Measurements from ENCODE around the gene AMMECR1L. TPM values are rescaled to one million over a fixed set of nuclear protein-coding genes. Genes with fewer than 3 reads are reported as not detected.
"Not testable (repeated sequence)": the region's sequence is repeated elsewhere in the genome, so short reads cannot be mapped to it uniquely, and the experiment has no call there.

The AMMECR1L gene
- total RNA-seq, 4 donors from 2014 or later = 6.3 to 11.8 (median 7.8) TPM

DNA sequence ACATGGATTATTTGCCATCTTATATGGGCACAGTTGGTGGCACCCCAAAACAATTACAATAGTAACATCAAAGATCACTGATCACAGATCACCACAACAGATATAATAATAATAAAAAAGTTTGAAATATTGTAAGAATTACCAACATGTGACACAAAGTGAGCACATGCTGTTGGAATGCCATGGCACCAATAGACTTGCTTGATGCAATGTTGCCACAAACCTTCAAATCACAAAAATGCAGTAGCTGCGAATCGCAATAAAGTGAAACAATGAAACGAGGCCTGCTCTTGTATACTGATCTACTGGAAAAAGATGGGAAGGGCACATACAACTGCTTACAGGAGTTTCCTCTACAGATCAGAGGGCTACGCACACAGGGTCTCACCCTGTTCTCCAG, 32.2 kb upstream of the AMMECR1L start:
- DNase-seq = no peak
- H3K4me1 ChIP-seq = no peaks in the 10 kb centered on the region
- WGBS, 2 donors = 84 to 94% methylated on average over 4 of the region's 4 CpGs
- intact Hi-C loops (cut with DNase I) = no loop called here
- H3K4me3 ChIP-seq = no peak overlapping the region
- TF ChIP-seq POLR2A (IDR thresholded peaks at IDR 0.05) = no peak
- TF ChIP-seq, protein P1, sequence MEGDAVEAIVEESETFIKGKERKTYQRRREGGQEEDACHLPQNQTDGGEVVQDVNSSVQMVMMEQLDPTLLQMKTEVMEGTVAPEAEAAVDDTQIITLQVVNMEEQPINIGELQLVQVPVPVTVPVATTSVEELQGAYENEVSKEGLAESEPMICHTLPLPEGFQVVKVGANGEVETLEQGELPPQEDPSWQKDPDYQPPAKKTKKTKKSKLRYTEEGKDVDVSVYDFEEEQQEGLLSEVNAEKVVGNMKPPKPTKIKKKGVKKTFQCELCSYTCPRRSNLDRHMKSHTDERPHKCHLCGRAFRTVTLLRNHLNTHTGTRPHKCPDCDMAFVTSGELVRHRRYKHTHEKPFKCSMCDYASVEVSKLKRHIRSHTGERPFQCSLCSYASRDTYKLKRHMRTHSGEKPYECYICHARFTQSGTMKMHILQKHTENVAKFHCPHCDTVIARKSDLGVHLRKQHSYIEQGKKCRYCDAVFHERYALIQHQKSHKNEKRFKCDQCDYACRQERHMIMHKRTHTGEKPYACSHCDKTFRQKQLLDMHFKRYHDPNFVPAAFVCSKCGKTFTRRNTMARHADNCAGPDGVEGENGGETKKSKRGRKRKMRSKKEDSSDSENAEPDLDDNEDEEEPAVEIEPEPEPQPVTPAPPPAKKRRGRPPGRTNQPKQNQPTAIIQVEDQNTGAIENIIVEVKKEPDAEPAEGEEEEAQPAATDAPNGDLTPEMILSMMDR (IDR thresholded peaks at IDR 0.05) = no peak
- H3K9me3 ChIP-seq = no peaks in the 10 kb centered on the region
- no peaks in the 10 kb centered on the region for H3K27me3 ChIP-seq
- H3K27ac ChIP-seq = no peak overlapping the region
- H3K36me3 ChIP-seq = no peaks in the 10 kb centered on the region

DNA sequence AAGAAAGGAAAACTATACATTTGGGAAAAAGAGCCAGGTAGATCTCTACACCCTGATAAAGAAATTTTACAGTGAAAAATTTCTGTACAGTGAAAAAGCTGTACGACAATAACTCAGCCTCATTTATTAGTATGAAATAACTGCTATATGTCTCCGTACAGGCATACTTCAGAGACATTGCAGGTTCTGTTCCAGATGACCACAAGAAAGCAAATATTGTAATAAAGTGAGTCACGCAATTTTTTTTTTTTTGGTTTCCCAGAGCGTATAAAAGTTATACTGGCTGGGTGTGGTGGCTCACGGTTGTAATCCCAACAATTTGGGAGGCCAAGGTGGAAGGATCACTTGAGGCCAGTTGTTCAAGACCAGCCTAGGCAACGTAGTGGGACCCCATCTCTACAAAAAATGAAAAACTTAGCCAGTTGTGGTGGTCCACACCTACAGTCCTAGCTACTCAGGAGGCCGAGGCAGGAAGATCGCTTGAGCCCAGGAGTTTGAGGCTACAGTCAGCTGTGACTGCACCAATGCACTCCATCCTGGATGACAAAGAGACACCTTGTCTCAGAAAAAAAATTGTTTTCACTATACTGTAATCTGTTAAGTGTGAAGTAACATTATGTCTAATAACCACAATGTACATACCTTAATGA, 28.2 kb upstream of the AMMECR1L start:
- no peaks in the 10 kb centered on the region for H3K4me1 ChIP-seq
- WGBS, 2 donors = 62 to 87% methylated on average over 8 of the region's 8 CpGs
- H3K4me3 ChIP-seq = no peak overlapping the region
- no peaks in the 10 kb centered on the region for H3K36me3 ChIP-seq
- DNase-seq = no peak
- no peaks in the 10 kb centered on the region for H3K9me3 ChIP-seq
- intact Hi-C loops (cut with DNase I) = no loop called here
- TF ChIP-seq, protein P1 (IDR thresholded peaks at IDR 0.05) = no peak
- TF ChIP-seq POLR2A (IDR thresholded peaks at IDR 0.05) = no peak
- H3K27ac ChIP-seq = no peak overlapping the region
- no peaks in the 10 kb centered on the region for H3K27me3 ChIP-seq

DNA sequence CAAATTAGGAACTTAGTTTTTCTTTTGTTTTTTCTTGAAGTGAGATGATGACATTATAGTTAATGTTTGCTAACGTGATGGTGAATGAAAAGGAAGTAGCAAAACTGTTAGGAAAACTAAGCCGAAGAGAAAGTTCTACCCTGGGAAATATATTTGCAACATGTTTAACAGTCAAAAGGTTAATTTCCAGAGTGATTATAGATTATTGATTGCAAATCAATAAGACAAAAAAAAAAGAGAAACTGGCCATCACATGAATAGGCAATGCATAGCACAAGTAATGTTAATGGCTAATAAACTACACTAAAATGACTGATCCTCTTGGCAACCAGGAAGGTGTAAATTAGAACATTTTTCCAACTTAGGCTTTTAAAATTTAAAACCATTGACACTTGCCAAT, 26.0 kb upstream of the AMMECR1L start:
- H3K27ac ChIP-seq = no peak overlapping the region
- WGBS, 2 donors = 49 to 50% methylated on average over 2 of the region's 2 CpGs
- peaks cover 0 to 4% (median 0%) of the 10 kb centered on the region in 4 donors for H3K27me3 ChIP-seq
- H3K36me3 ChIP-seq = no peaks in the 10 kb centered on the region
- H3K4me1 ChIP-seq = no peaks in the 10 kb centered on the region
- TF ChIP-seq POLR2A (IDR thresholded peaks at IDR 0.05) = no peak
- TF ChIP-seq, protein P1 (IDR thresholded peaks at IDR 0.05) = no peak
- no peak overlapping the region for H3K4me3 ChIP-seq
- no peak for DNase-seq
- intact Hi-C loops (cut with DNase I) = no loop called here
- H3K9me3 ChIP-seq = no peaks in the 10 kb centered on the region

DNA sequence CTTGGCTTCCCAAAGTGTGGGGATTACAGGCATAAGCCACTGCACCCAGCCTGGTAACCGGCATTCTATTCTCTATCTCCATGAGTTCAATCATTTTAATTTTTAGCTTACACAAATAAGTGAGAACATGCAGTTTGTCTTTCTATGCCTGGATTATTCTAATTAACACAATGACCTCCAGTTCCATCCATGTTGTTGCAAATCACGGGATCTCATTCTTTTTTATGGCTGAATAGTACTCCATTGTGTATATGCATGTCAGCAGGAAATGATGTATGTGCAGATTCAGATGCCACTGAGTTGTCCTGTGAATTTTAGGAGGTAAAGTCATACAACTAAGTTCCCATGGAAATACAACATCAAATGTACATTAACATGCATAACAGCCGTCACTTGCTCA, 24.7 kb upstream of the AMMECR1L start:
- Histone ChIP-seq H3K27ac (no peak overlapping the region), H3K4me1 (no peaks in the 10 kb centered on the region), H3K9me3 (no peaks in the 10 kb centered on the region), H3K27me3 (peaks cover 0 to 9% (median 0%) of the 10 kb centered on the region in 4 donors), H3K36me3 (no peaks in the 10 kb centered on the region), H3K4me3 (no peak overlapping the region)
- DNase-seq = no peak
- TF ChIP-seq POLR2A (IDR thresholded peaks at IDR 0.05) = no peak
- TF ChIP-seq, protein P1 (IDR thresholded peaks at IDR 0.05) = no peak
- 91 to 94% methylated on average over 3 of the region's 3 CpGs for WGBS, 2 donors
- intact Hi-C loops (cut with DNase I) = no loop called here

DNA sequence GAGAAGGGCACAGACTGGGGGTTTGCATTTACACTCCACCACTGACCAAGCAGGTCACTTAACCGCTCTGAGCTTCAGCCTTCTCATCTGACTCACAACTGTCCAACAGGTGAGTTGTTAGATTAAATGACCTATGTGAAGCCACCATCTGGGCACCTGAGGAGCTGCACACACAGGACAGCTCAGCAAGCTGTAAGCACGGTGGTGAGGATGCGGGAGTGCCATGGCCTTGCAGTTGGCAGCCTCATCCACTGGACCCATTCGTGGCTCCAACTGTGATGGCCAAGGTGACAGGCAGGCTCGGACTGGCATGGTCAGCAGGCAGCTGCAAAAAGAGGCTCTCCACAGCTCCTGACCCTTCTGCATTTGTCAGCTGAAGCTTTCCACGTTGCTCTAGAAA, 23.3 kb upstream of the AMMECR1L start:
- DNase-seq = no peak
- Histone ChIP-seq H3K9me3 (no peaks in the 10 kb centered on the region), H3K4me3 (no peak overlapping the region), H3K27me3 (peaks cover 0 to 9% (median 0%) of the 10 kb centered on the region in 4 donors), H3K27ac (no peak overlapping the region), H3K4me1 (no peaks in the 10 kb centered on the region), H3K36me3 (no peaks in the 10 kb centered on the region)
- intact Hi-C loops (cut with DNase I) = no loop called here
- no peak for TF ChIP-seq POLR2A (IDR thresholded peaks at IDR 0.05)
- TF ChIP-seq, protein P1 (IDR thresholded peaks at IDR 0.05) = no peak
- 63 to 75% methylated on average over 1 to 5 of the region's 6 CpGs for WGBS, 2 donors

DNA sequence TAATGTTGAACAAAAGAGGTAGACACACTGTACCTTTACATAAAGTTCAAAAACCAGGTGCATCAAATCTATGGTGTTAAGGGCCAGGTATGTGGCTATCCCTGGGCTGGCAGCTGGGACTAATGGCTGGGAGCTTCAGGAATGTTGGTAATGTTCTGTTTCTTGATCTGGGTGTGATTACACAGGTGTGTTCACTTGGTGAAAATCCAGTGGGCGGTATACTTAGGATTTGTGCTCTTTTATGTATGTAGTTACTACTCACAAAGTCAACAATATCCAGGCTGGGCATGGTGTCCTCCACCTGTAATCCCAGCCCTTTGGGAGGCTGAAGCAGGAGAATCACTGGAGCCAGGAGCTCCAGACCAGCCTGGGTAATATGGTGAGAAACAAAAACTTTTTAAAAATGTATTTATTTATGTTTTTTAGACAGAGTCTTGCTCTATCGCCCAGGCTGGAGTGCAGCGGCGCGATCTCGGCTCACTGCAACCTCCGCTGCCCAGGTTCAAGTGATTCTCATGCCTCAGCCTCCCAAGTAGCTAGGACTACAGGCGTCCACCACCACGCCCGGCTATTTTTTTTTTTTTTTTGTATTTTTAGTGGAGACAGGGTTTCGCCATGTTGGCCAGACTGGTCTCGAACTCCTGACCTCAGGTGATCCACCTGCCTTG, 22.1 kb upstream of the AMMECR1L start:
- H3K4me1 ChIP-seq; H3K4me3 ChIP-seq; DNase-seq; H3K27me3 ChIP-seq; H3K27ac ChIP-seq; H3K9me3 ChIP-seq; intact Hi-C loops (cut with DNase I); H3K36me3 ChIP-seq: not testable (repeated sequence)
- 88 to 92% methylated on average over 10 to 12 of the region's 12 CpGs for WGBS, 2 donors

Measured in esophagus squamous epithelium (tissue), 5 donors.